CD4-positive, CD25-positive, alpha-beta regulatory T cell (primary cell): ENCODE results near the gene APBA2. TPM values are rescaled to one million over a fixed set of nuclear protein-coding genes. Genes with fewer than 3 reads are reported as not detected.

Experiments used
- ATAC-seq, 2 donors: fragments of 150-1000 bp; cut with Tn5 transposase; one replicate each; pipeline ENCODE4 v1.10.0; 2021; ENCODE audit warnings: low read depth in 2 of 2, moderate number of reproducible peaks in 2 of 2, moderate library complexity in 1 of 2
- DNase-seq, 3 donors: peaks; one replicate each; pipeline versions ENCODE4 v3.0.0 to v3.0.0-alpha.2; 2012 to 2022; ENCODE audit warnings: mixed read lengths in 1 of 3
- H3K27ac ChIP-seq: one replicate; pipeline ENCODE4 v1.7.0; 2013; ENCODE audit warnings: mild to moderate bottlenecking, low read length; ENCODE audit not compliant: insufficient read depth, poor library complexity, severe bottlenecking
- H3K27me3 ChIP-seq: one replicate; pipeline ENCODE4 v1.7.0; 2013; ENCODE audit warnings: low read length; ENCODE audit not compliant: control insufficient read depth, insufficient read depth
- H3K36me3 ChIP-seq: one replicate; pipeline ENCODE4 v1.7.0; 2013; ENCODE audit warnings: mild to moderate bottlenecking, low read length, moderate library complexity; ENCODE audit not compliant: control insufficient read depth, insufficient read depth
- H3K4me1 ChIP-seq: 2 replicates; pipeline ENCODE4 v1.7.0; 2013; ENCODE audit warnings: mild to moderate bottlenecking, low read length; ENCODE audit not compliant: insufficient read depth, control insufficient read depth, poor library complexity, severe bottlenecking
- H3K4me3 ChIP-seq: one replicate; pipeline ENCODE4 v1.7.0; 2013; ENCODE audit warnings: low read depth, mild to moderate bottlenecking, low read length, moderate library complexity
- H3K9me3 ChIP-seq, 2 experiments: 1 replicate in 1 of 2; 2 replicates in 1 of 2; pipeline ENCODE4 v1.7.0; 2013; ENCODE audit warnings: low read length in 2 of 2, mild to moderate bottlenecking in 1 of 2, moderate library complexity in 1 of 2; ENCODE audit not compliant: control insufficient read depth in 2 of 2
- H3K27ac Mint-ChIP-seq, 3 donors: one replicate each; pipeline ENCODE4 v1.8.0; 2020 to 2022; ENCODE audit warnings: mild to moderate bottlenecking in 3 of 3, mixed read lengths in 3 of 3, moderate library complexity in 2 of 3
- H3K27me3 Mint-ChIP-seq: one replicate; pipeline ENCODE4 v1.8.0; 2022; ENCODE audit warnings: mild to moderate bottlenecking, mixed read lengths
- H3K36me3 Mint-ChIP-seq: one replicate; pipeline ENCODE4 v1.8.0; 2020; ENCODE audit warnings: mixed read lengths
- H3K4me1 Mint-ChIP-seq, 4 donors: one replicate each; pipeline ENCODE4 v1.8.0; 2020 to 2022; ENCODE audit warnings: mixed read lengths in 4 of 4, mild to moderate bottlenecking in 1 of 4
- H3K4me3 Mint-ChIP-seq, 4 donors: one replicate each; pipeline ENCODE4 v1.8.0; 2020 to 2022; ENCODE audit warnings: mild to moderate bottlenecking in 4 of 4, mixed read lengths in 4 of 4, moderate library complexity in 3 of 4
- H3K9me3 Mint-ChIP-seq, 7 donors: one replicate each; pipeline ENCODE4 v1.8.0; 2020 to 2022; ENCODE audit warnings: mixed read lengths in 7 of 7, mild to moderate bottlenecking in 3 of 7, moderate library complexity in 2 of 7
- polyA plus RNA-seq, 4 donors: library from polyadenylated mRNA; unstranded; fragments of 300-500 nt; fragmentation: Illumina TruSeq; gene quantifications; one replicate each; pipeline ENCODE4 v1.2.3, GENCODE V29; 2021
- total RNA-seq: library from RNA; stranded (reverse); gene quantifications from one replicate; pipeline ENCODE4 v1.2.3, GENCODE V29; 2022

The APBA2 gene
- total and polyA plus RNA-seq, 5 donors from 2014 or later: 8.6 to 24.2 (median 13.9) TPM

- H3K4me1 Mint-ChIP-seq: peaks cover 0 to 13% (median 5%) of the 10 kb centered on the region in 4 donors
- Histone ChIP-seq H3K27me3 (no peaks in the 10 kb centered on the region), H3K36me3 (no peaks in the 10 kb centered on the region), H3K27ac (no peak overlapping the region), H3K4me1 (no peaks in the 10 kb centered on the region), H3K9me3 (no peaks in the 10 kb centered on the region), H3K4me3 (no peak overlapping the region)
- peaks cover 11% of the 10 kb centered on the region for H3K36me3 Mint-ChIP-seq
- H3K4me3 Mint-ChIP-seq: no peak overlapping the region
- DNase-seq (no peak), ATAC-seq (no peak)
- H3K9me3 Mint-ChIP-seq: peaks cover 0 to 6% (median 0%) of the 10 kb centered on the region in 7 donors
- no peaks in the 10 kb centered on the region for H3K27me3 Mint-ChIP-seq
- H3K27ac Mint-ChIP-seq: no peak overlapping the region
These were observed 105.7 kb downstream of the APBA2 start for GRCh38 chr15:28991236-28992171.

- Histone ChIP-seq H3K36me3 (no peaks in the 10 kb centered on the region), H3K27ac (no peak overlapping the region), H3K4me3 (no peak overlapping the region), H3K9me3 (no peaks in the 10 kb centered on the region), H3K4me1 (no peaks in the 10 kb centered on the region), H3K27me3 (no peaks in the 10 kb centered on the region)
- no peak for ATAC-seq
- Mint-ChIP-seq H3K4me3 (no peak overlapping the region), H3K27me3 (no peaks in the 10 kb centered on the region), H3K27ac (no peak overlapping the region), H3K9me3 (peaks cover 0 to under 1% (median 0%) of the 10 kb centered on the region in 7 donors), H3K36me3 (peaks cover 11% of the 10 kb centered on the region), H3K4me1 (peaks cover 0 to 13% (median 5%) of the 10 kb centered on the region in 4 donors)
- no peak for DNase-seq
These were observed 106.6 kb downstream of the APBA2 start for GRCh38 chr15:28992336-28992864.

GRCh38 chr15:28993051-28993719, 107.4 kb downstream of the APBA2 start:
- H3K27ac Mint-ChIP-seq: peak overlapping the region in 1 of 3 donors; percentile 7
- H3K27me3 Mint-ChIP-seq: no peaks in the 10 kb centered on the region
- Histone ChIP-seq H3K4me1 (no peaks in the 10 kb centered on the region), H3K27ac (no peak overlapping the region), H3K9me3 (no peaks in the 10 kb centered on the region), H3K4me3 (no peak overlapping the region), H3K36me3 (no peaks in the 10 kb centered on the region), H3K27me3 (no peaks in the 10 kb centered on the region)
- no peaks in the 10 kb centered on the region for H3K9me3 Mint-ChIP-seq
- H3K4me3 Mint-ChIP-seq: no peak overlapping the region
- DNase-seq: no peak
- peaks cover 0 to 13% (median 5%) of the 10 kb centered on the region in 4 donors for H3K4me1 Mint-ChIP-seq
- peaks cover 11% of the 10 kb centered on the region for H3K36me3 Mint-ChIP-seq
- ATAC-seq: no peak

GRCh38 chr15:28993720-28994053, 107.9 kb downstream of the APBA2 start:
- Mint-ChIP-seq H3K9me3 (no peaks in the 10 kb centered on the region), H3K27ac (no peak overlapping the region), H3K4me1 (peaks cover 0 to 13% (median 5%) of the 10 kb centered on the region in 4 donors), H3K27me3 (no peaks in the 10 kb centered on the region), H3K4me3 (no peak overlapping the region), H3K36me3 (peaks cover 15% of the 10 kb centered on the region)
- DNase-seq (no peak), ATAC-seq (no peak)
- H3K4me3 ChIP-seq: no peak overlapping the region
- H3K36me3 ChIP-seq: no peaks in the 10 kb centered on the region
- H3K9me3 ChIP-seq: no peaks in the 10 kb centered on the region
- H3K4me1 ChIP-seq: no peaks in the 10 kb centered on the region
- no peak overlapping the region for H3K27ac ChIP-seq
- no peaks in the 10 kb centered on the region for H3K27me3 ChIP-seq

- H3K4me1 ChIP-seq: no peaks in the 10 kb centered on the region
- H3K36me3 ChIP-seq: no peaks in the 10 kb centered on the region
- no peak for DNase-seq
- Mint-ChIP-seq H3K27ac (peak overlapping the region in 1 of 3 donors; percentile 49), H3K27me3 (no peaks in the 10 kb centered on the region), H3K4me1 (peaks cover 0 to 13% (median 5%) of the 10 kb centered on the region in 4 donors), H3K9me3 (no peaks in the 10 kb centered on the region), H3K4me3 (peak overlapping the region in 1 of 4 donors; percentile 28), H3K36me3 (peaks cover 15% of the 10 kb centered on the region)
- H3K9me3 ChIP-seq: no peaks in the 10 kb centered on the region
- H3K27ac ChIP-seq: no peak overlapping the region
- no peak overlapping the region for H3K4me3 ChIP-seq
- ATAC-seq: no peak
- H3K27me3 ChIP-seq: no peaks in the 10 kb centered on the region
These were observed 108.5 kb downstream of the APBA2 start for GRCh38 chr15:28994142-28994830.

GRCh38 chr15:28994831-28995596, 109.2 kb downstream of the APBA2 start:
- Mint-ChIP-seq H3K4me3 (no peak overlapping the region), H3K9me3 (no peaks in the 10 kb centered on the region), H3K4me1 (peaks cover 0 to 16% (median 5%) of the 10 kb centered on the region in 4 donors), H3K27me3 (no peaks in the 10 kb centered on the region), H3K27ac (peak overlapping the region in 1 of 3 donors; percentile 49), H3K36me3 (peaks cover 15% of the 10 kb centered on the region)
- no peaks in the 10 kb centered on the region for H3K27me3 ChIP-seq
- ATAC-seq: no peak
- no peaks in the 10 kb centered on the region for H3K4me1 ChIP-seq
- DNase-seq: no peak
- H3K36me3 ChIP-seq: no peaks in the 10 kb centered on the region
- H3K9me3 ChIP-seq: no peaks in the 10 kb centered on the region
- no peak overlapping the region for H3K4me3 ChIP-seq
- no peak overlapping the region for H3K27ac ChIP-seq

GRCh38 chr15:28995705-28996104, 109.9 kb downstream of the APBA2 start:
- peaks cover 0 to 16% (median 5%) of the 10 kb centered on the region in 4 donors for H3K4me1 Mint-ChIP-seq
- Histone ChIP-seq H3K27ac (no peak overlapping the region), H3K4me3 (no peak overlapping the region), H3K9me3 (no peaks in the 10 kb centered on the region), H3K27me3 (no peaks in the 10 kb centered on the region), H3K36me3 (no peaks in the 10 kb centered on the region), H3K4me1 (no peaks in the 10 kb centered on the region)
- no peak overlapping the region for H3K4me3 Mint-ChIP-seq
- peaks cover 18% of the 10 kb centered on the region for H3K36me3 Mint-ChIP-seq
- no peak overlapping the region for H3K27ac Mint-ChIP-seq
- no peaks in the 10 kb centered on the region for H3K27me3 Mint-ChIP-seq
- DNase-seq (no peak), ATAC-seq (no peak)
- H3K9me3 Mint-ChIP-seq: no peaks in the 10 kb centered on the region
